ENCODE data around the gene PPP3R2.

DNA sequence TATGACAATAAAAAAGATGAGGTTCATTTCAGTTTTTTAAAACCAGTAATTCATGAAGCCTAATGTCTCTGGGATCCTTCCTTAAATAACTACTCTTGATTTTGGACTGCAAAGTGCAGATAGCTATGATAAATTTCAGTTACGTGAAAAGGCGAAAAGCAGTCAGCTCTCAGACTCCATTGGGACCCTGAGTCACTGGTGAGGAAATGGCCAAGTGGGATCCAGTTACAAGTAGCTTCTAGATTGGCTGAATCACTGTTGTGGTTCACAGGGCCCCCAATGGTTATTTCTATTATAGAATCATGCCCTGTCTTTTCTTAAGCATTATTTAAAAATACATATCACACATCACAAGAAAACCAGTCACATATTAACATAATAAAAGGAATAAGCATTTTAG, 31.1 kb upstream of the PPP3R2 start:
- no peak for TF ChIP-seq PHF8 (IDR thresholded peaks at IDR 0.05; ENCODE audit: borderline replicate concordance, low read depth)
- TF ChIP-seq, protein P1, sequence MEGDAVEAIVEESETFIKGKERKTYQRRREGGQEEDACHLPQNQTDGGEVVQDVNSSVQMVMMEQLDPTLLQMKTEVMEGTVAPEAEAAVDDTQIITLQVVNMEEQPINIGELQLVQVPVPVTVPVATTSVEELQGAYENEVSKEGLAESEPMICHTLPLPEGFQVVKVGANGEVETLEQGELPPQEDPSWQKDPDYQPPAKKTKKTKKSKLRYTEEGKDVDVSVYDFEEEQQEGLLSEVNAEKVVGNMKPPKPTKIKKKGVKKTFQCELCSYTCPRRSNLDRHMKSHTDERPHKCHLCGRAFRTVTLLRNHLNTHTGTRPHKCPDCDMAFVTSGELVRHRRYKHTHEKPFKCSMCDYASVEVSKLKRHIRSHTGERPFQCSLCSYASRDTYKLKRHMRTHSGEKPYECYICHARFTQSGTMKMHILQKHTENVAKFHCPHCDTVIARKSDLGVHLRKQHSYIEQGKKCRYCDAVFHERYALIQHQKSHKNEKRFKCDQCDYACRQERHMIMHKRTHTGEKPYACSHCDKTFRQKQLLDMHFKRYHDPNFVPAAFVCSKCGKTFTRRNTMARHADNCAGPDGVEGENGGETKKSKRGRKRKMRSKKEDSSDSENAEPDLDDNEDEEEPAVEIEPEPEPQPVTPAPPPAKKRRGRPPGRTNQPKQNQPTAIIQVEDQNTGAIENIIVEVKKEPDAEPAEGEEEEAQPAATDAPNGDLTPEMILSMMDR (IDR thresholded peaks at IDR 0.05) = no peak
- TF ChIP-seq, protein P2, sequence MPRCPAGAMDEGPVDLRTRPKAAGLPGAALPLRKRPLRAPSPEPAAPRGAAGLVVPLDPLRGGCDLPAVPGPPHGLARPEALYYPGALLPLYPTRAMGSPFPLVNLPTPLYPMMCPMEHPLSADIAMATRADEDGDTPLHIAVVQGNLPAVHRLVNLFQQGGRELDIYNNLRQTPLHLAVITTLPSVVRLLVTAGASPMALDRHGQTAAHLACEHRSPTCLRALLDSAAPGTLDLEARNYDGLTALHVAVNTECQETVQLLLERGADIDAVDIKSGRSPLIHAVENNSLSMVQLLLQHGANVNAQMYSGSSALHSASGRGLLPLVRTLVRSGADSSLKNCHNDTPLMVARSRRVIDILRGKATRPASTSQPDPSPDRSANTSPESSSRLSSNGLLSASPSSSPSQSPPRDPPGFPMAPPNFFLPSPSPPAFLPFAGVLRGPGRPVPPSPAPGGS (IDR thresholded peaks at IDR 0.05) = no peak
- TF ChIP-seq POLR2A (IDR thresholded peaks at IDR 0.05; ENCODE audit: low read length) = no peak
